ENCODE data around the gene DERA.

- TF ChIP-seq CTCF (IDR thresholded peaks at IDR 0.05) (no peak), POLR2A (IDR thresholded peaks at IDR 0.05) (no peak)
Observed at GRCh38 chr12:15997910-15998309, 86.8 kb downstream of the DERA start.
